Esophagus squamous epithelium (tissue), 5 donors: ENCODE measurements around the gene BRMS1L. TPM values are rescaled to one million over a fixed set of nuclear protein-coding genes. Genes with fewer than 3 reads are reported as not detected.

Experiments used
- DNase-seq: peaks from one replicate; lab custom pipeline; 2025; lab: John Stamatoyannopoulos, UW
- H3K27ac ChIP-seq, 4 donors: fragments of 200-600 bp; sonication (generic); one replicate each; pipeline ENCODE4 v1.5.1; 2016 to 2019; ENCODE audit warnings: mild to moderate bottlenecking in 1 of 4
- H3K27me3 ChIP-seq, 4 donors: fragments of 200-600 bp; sonication (generic); 1 replicate in 3 of 4; 2 replicates in 1 of 4; pipeline versions ENCODE4 v1.5.1 to v1.6.0; 2017 to 2021; ENCODE audit warnings: antibody characterized with exemption in 1 of 4
- H3K36me3 ChIP-seq, 3 donors: fragments of 200-600 bp; sonication (generic); one replicate each; pipeline ENCODE4 v1.5.1; 2016 to 2019
- H3K4me1 ChIP-seq, 3 donors: fragments of 200-600 bp; sonication (generic); one replicate each; pipeline ENCODE4 v1.5.1; 2017 to 2019
- H3K4me3 ChIP-seq, 4 donors: fragments of 200-600 bp; sonication (generic); 1 replicate in 3 of 4; 2 replicates in 1 of 4; pipeline ENCODE4 v1.5.1; 2016 to 2019; ENCODE audit warnings: mild to moderate bottlenecking in 2 of 4, moderate library complexity in 1 of 4
- H3K9me3 ChIP-seq, 3 donors: fragments of 200-600 bp; sonication (generic); one replicate each; pipeline ENCODE4 v1.5.1; 2016 to 2019
- POLR2A ChIP-seq, 4 donors: fragments of 450-650 bp; IDR thresholded peaks; one replicate each; pipeline ENCODE4 v1.6.1; 2017; ENCODE audit warnings: antibody characterized with exemption in 4 of 4, mild to moderate bottlenecking in 4 of 4, moderate library complexity in 3 of 4
- WGBS, 2 donors: methylation state at CpG; one replicate each; pipeline ENCODE4 v1.1.5; 2018; 5-methylcytosine and 5-hydroxymethylcytosine counted together
- intact Hi-C: fragments of 100-400 bp; cut with DNase I; formaldehyde crosslinking; loops from one replicate; pipeline ENCODE4 v1.15.0; 2022
- total RNA-seq, 4 donors: library from RNA; depleted of rRNA; stranded (reverse); fragments of >200 nt; gene quantifications; one replicate each; pipeline ENCODE4 v1.1.0, GENCODE V29; 2016
- TF ChIP-seq, protein P1 (sequence below), 6 experiments: fragments of 450-650 bp in 4 of 6; fragments of 200-600 bp in 2 of 6; sonication (generic) in 2 of 6; IDR thresholded peaks; one replicate each; pipeline ENCODE4 v1.5.1; 2016 to 2019; ENCODE audit warnings: antibody characterized with exemption in 6 of 6, mild to moderate bottlenecking in 4 of 6, moderate library complexity in 4 of 6
- donor health status: DM: yes; HTN: yes; CAD: no.

BRMS1L gene
- total RNA-seq, 4 donors from 2014 or later = 2.4 to 9.0 (median 5.3) TPM

DNA sequence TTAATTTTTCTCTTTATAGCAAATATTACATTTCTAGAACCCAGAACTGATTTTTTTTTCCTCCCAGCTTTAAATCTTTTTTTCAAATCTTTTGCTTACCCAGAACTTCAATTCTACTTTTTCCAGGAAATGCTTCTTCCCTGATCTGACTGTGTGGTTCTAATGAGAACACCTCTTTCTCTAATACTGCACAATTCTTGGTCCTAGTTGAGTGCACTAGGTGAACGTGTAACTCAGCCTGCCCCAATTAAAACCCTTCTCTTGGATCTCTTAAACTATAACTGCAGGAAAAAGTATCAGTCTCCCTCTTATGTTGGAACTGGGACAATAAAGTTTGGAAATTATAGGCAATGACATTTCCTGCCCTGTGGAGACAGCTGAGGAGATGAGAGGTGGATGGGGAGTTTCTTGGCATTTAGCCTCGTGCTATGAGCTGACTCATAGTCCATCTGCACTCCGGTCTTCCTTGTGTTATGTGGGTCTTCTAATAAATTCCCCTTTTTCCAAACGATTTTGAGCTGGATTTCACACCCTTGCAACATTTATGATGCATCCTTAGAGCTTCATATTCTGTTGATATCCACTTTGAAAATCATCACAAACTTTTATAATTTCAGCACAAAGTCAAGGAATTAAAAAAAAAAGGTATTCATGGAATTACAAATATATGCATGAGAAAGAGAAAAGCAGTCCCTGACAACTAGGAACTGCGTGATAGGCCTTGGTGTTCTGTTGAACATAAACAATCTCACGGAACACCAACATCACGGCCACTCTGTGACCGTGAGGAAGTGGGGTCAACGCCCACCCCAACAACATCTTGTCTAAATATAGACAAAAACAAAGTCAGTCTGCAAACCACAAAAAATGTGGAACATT is 52.4 kb downstream of the BRMS1L start:
- intact Hi-C loops = no loop called here
- TF ChIP-seq, protein P1, sequence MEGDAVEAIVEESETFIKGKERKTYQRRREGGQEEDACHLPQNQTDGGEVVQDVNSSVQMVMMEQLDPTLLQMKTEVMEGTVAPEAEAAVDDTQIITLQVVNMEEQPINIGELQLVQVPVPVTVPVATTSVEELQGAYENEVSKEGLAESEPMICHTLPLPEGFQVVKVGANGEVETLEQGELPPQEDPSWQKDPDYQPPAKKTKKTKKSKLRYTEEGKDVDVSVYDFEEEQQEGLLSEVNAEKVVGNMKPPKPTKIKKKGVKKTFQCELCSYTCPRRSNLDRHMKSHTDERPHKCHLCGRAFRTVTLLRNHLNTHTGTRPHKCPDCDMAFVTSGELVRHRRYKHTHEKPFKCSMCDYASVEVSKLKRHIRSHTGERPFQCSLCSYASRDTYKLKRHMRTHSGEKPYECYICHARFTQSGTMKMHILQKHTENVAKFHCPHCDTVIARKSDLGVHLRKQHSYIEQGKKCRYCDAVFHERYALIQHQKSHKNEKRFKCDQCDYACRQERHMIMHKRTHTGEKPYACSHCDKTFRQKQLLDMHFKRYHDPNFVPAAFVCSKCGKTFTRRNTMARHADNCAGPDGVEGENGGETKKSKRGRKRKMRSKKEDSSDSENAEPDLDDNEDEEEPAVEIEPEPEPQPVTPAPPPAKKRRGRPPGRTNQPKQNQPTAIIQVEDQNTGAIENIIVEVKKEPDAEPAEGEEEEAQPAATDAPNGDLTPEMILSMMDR (IDR thresholded peaks at IDR 0.05) = no peak
- TF ChIP-seq POLR2A (IDR thresholded peaks at IDR 0.05) = no peak
- H3K4me1 ChIP-seq = peaks cover 0 to 14% (median 11%) of the 10 kb centered on the region in 3 donors
- no peaks in the 10 kb centered on the region for H3K9me3 ChIP-seq
- no peak for DNase-seq
- H3K27ac ChIP-seq = no peak overlapping the region
- H3K36me3 ChIP-seq = no peaks in the 10 kb centered on the region
- H3K27me3 ChIP-seq = no peaks in the 10 kb centered on the region
- WGBS, 2 donors = 30 to 32% methylated on average over 9 of the region's 9 CpGs
- no peak overlapping the region for H3K4me3 ChIP-seq

DNA sequence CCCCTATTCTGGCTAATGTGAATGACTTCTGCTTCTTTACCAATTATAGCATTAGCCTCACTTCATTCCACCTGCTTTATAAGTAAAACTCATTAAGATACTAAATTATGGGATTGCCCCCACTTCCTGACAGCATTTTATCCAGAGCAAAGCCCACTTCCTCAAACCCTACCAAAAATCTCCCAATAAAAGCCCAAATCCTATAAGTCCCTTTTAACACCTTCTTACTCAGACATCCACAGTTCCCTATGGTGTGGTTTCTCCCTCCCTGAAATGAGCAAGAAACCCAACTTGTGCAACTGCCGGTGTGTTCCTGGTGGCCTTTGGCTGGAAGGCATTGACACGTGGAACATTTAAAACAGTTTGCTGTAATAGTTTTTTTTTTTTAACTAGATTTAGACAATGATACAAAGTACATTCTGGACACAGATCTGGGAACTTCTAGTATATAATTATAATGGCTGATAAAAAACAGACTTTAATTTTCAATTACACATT is 53.1 kb downstream of the BRMS1L start:
- Histone ChIP-seq H3K4me3 (no peak overlapping the region), H3K4me1 (peaks cover 0 to 14% (median 11%) of the 10 kb centered on the region in 3 donors), H3K36me3 (no peaks in the 10 kb centered on the region), H3K9me3 (no peaks in the 10 kb centered on the region), H3K27me3 (no peaks in the 10 kb centered on the region), H3K27ac (no peak overlapping the region)
- intact Hi-C loops = no loop called here
- 23 to 30% methylated on average over 2 of the region's 2 CpGs for WGBS, 2 donors
- DNase-seq = no peak
- TF ChIP-seq POLR2A (IDR thresholded peaks at IDR 0.05) = no peak
- TF ChIP-seq, protein P1 (IDR thresholded peaks at IDR 0.05) = no peak

DNA sequence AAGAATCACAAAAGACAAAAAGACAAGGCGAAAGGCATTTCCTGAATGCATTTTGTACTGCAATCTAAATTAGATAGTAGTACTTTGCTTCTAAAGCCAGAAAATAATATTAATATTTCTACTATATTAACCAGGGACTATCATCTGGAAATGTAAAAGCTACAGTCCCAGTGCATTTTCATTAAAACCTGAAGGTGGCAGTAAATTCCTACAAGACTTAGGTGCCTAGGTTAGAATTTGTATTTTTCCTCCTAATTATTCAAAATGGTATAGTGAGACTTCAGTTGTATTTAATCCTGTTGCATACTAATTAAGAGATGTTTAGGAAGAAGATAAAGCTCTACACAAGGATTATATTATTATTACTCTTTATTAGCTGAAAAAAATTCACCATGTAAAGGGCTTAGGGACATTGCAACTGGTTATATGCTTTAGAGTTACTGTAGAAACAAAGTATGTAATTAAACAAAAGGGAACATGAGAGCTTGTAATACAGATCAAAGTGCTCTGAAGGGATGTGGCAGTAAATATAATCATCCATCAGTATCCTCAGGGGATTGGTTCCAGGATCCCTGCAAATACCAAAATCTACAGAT is 53.6 kb downstream of the BRMS1L start:
- Histone ChIP-seq H3K9me3 (no peaks in the 10 kb centered on the region), H3K27ac (no peak overlapping the region), H3K4me3 (no peak overlapping the region), H3K4me1 (peaks cover 0 to 14% (median 11%) of the 10 kb centered on the region in 3 donors), H3K36me3 (no peaks in the 10 kb centered on the region), H3K27me3 (no peaks in the 10 kb centered on the region)
- no peak for DNase-seq
- intact Hi-C loops = loop anchor here (10.0 kb wide), 2 partner anchors 175 to 725 kb away; no protein-coding TSS in a partner anchor
- 59 to 84% methylated on average over 1 of the region's 1 CpG for WGBS, 2 donors
- TF ChIP-seq, protein P1 (IDR thresholded peaks at IDR 0.05) = peak in 5 of 6 experiments; percentile 14 to 53 (median 23)
- no peak for TF ChIP-seq POLR2A (IDR thresholded peaks at IDR 0.05)

DNA sequence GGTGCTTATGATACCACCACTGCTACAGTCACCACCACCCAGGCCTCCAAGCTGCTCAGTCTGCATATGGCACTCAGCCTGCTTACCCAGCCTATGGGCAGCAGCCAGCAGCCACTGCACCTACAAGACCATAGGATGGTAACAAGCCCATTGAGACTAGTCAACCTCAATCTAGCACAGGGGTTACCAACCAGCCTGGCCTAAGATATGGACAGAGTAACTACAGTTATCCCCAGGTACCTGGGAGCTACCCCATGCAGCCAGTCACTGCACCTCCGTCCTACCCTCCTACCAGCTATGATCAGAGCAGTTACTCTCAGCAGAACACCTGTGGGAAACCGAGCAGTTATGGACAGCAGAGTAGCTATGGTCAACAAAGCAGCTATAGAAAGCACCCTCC is 55.1 kb downstream of the BRMS1L start:
- H3K27me3 ChIP-seq = no peaks in the 10 kb centered on the region
- TF ChIP-seq POLR2A (IDR thresholded peaks at IDR 0.05) = no peak
- TF ChIP-seq, protein P1 (IDR thresholded peaks at IDR 0.05) = no peak
- DNase-seq = no peak
- H3K9me3 ChIP-seq = no peaks in the 10 kb centered on the region
- 88% methylated on average over 2 of the region's 2 CpGs; no CpG with 5 or more reads in 1 of the 2 donors for WGBS, 2 donors
- no peak overlapping the region for H3K27ac ChIP-seq
- H3K4me1 ChIP-seq = peaks cover 0 to 14% (median 11%) of the 10 kb centered on the region in 3 donors
- no peaks in the 10 kb centered on the region for H3K36me3 ChIP-seq
- intact Hi-C loops = loop anchor here (10.0 kb wide), 2 partner anchors 174 to 724 kb away; no protein-coding TSS in a partner anchor
- no peak overlapping the region for H3K4me3 ChIP-seq
